HL-60 (cell line): ENCODE results near the gene LRRC55.

ENCODE experiments used
- TF ChIP-seq, protein P1 (sequence below): IDR thresholded peaks from 2 replicates; pipeline ENCODE4 v1.6.1; 2012; ENCODE audit warnings: low read depth; ENCODE audit not compliant: insufficient replicate concordance
- TF ChIP-seq, protein P2 (sequence below): IDR thresholded peaks from one replicate; pipeline ENCODE4 v1.5.1; 2011; ENCODE audit warnings: low read length, control low read depth, inconsistent platforms; ENCODE audit not compliant: insufficient read depth

DNA sequence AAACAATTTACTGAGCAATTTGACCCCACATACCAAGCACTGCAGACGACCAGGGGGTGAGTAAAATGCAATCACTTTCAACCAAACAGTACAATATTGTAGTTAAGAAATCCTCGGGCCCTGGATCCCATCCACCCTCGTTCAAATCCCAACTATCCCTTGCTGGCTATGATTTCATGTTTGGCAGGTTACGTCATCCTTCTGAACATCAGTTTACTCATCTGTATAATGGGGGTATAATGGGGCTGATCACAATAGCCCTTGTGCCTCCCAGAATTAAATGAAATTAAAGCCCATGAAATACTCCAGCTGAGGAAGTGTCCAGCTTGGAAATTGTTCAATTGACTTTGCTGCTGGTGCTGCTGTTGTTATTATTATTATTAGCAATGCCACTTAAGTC lies 34.7 kb downstream of the LRRC55 start:
- TF ChIP-seq, protein P1, sequence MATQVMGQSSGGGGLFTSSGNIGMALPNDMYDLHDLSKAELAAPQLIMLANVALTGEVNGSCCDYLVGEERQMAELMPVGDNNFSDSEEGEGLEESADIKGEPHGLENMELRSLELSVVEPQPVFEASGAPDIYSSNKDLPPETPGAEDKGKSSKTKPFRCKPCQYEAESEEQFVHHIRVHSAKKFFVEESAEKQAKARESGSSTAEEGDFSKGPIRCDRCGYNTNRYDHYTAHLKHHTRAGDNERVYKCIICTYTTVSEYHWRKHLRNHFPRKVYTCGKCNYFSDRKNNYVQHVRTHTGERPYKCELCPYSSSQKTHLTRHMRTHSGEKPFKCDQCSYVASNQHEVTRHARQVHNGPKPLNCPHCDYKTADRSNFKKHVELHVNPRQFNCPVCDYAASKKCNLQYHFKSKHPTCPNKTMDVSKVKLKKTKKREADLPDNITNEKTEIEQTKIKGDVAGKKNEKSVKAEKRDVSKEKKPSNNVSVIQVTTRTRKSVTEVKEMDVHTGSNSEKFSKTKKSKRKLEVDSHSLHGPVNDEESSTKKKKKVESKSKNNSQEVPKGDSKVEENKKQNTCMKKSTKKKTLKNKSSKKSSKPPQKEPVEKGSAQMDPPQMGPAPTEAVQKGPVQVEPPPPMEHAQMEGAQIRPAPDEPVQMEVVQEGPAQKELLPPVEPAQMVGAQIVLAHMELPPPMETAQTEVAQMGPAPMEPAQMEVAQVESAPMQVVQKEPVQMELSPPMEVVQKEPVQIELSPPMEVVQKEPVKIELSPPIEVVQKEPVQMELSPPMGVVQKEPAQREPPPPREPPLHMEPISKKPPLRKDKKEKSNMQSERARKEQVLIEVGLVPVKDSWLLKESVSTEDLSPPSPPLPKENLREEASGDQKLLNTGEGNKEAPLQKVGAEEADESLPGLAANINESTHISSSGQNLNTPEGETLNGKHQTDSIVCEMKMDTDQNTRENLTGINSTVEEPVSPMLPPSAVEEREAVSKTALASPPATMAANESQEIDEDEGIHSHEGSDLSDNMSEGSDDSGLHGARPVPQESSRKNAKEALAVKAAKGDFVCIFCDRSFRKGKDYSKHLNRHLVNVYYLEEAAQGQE = no peak
- TF ChIP-seq, protein P2, sequence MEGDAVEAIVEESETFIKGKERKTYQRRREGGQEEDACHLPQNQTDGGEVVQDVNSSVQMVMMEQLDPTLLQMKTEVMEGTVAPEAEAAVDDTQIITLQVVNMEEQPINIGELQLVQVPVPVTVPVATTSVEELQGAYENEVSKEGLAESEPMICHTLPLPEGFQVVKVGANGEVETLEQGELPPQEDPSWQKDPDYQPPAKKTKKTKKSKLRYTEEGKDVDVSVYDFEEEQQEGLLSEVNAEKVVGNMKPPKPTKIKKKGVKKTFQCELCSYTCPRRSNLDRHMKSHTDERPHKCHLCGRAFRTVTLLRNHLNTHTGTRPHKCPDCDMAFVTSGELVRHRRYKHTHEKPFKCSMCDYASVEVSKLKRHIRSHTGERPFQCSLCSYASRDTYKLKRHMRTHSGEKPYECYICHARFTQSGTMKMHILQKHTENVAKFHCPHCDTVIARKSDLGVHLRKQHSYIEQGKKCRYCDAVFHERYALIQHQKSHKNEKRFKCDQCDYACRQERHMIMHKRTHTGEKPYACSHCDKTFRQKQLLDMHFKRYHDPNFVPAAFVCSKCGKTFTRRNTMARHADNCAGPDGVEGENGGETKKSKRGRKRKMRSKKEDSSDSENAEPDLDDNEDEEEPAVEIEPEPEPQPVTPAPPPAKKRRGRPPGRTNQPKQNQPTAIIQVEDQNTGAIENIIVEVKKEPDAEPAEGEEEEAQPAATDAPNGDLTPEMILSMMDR = no peak
